NCI-H2107 treated with DMSO at 0.1 percent for 48 hours (cell line): Measurements from ENCODE around the gene PALMD.
A peak's percentile ranks its signal among the peaks of the same experiment; 100 is the strongest.

Source experiments
- DNase-seq: peaks from one replicate; lab custom pipeline; 2025; ENCODE audit not compliant: unreplicated experiment; lab: John Stamatoyannopoulos, UW

PALMD gene

GRCh38 chr1:99691175-99691574 lies 45.3 kb downstream of the PALMD start:
- DNase-seq = no peak

- no peak for DNase-seq
These were observed 50.7 kb downstream of the PALMD start for GRCh38 chr1:99696616-99697015.

- DNase-seq = no peak
These were observed 51.7 kb downstream of the PALMD start for GRCh38 chr1:99697580-99697979.

GRCh38 chr1:99700020-99700419 lies 54.1 kb downstream of the PALMD start:
- DNase-seq = no peak

- DNase-seq = no peak
These were observed 56.3 kb downstream of the PALMD start for GRCh38 chr1:99702221-99702620.

- DNase-seq = no peak
These were observed 58.5 kb downstream of the PALMD start for GRCh38 chr1:99704356-99704816.

- no peak for DNase-seq
These were observed 59.5 kb downstream of the PALMD start for GRCh38 chr1:99705385-99705784.

- DNase-seq = peak; percentile 75
These were observed 61.7 kb downstream of the PALMD start for GRCh38 chr1:99707535-99708142.

- DNase-seq = no peak
These were observed 65.1 kb downstream of the PALMD start for GRCh38 chr1:99710994-99711393.

GRCh38 chr1:99713006-99713405 lies 67.1 kb downstream of the PALMD start:
- DNase-seq = no peak

GRCh38 chr1:99717005-99717404 lies 71.1 kb downstream of the PALMD start:
- DNase-seq = no peak

- no peak for DNase-seq
These were observed 77.3 kb downstream of the PALMD start for GRCh38 chr1:99723251-99723650.

- DNase-seq = no peak
These were observed 80.1 kb downstream of the PALMD start for GRCh38 chr1:99725996-99726395.

GRCh38 chr1:99726407-99726806 lies 80.5 kb downstream of the PALMD start:
- DNase-seq = no peak

- DNase-seq = no peak
These were observed 80.9 kb downstream of the PALMD start for GRCh38 chr1:99726818-99727217.

GRCh38 chr1:99727575-99728185 lies 81.8 kb downstream of the PALMD start:
- no peak for DNase-seq

GRCh38 chr1:99728494-99729235 lies 82.8 kb downstream of the PALMD start:
- DNase-seq = no peak

GRCh38 chr1:99731384-99731783 lies 85.5 kb downstream of the PALMD start:
- DNase-seq = no peak

- DNase-seq = no peak
These were observed 89.9 kb downstream of the PALMD start for GRCh38 chr1:99735852-99736251.

- peak; percentile 59 for DNase-seq
These were observed 91.1 kb downstream of the PALMD start for GRCh38 chr1:99737016-99737415.

GRCh38 chr1:99738858-99739465 lies 93.0 kb downstream of the PALMD start:
- DNase-seq = no peak

GRCh38 chr1:99740141-99740540 lies 94.2 kb downstream of the PALMD start:
- DNase-seq = no peak
